HG03280 (cell line): ENCODE results near the gene EYS.
A peak's percentile ranks its signal among the peaks of the same experiment; 100 is the strongest.
"Not testable (repeated sequence)": the region's sequence is repeated elsewhere in the genome, so short reads cannot be mapped to it uniquely, and the experiment has no call there.

Experiments
- ATAC-seq: cut with Tn5 transposase; IDR thresholded peaks from one replicate; pipeline ENCODE4 v1.9.1; 2021; ENCODE audit warnings: mild to moderate bottlenecking, moderate library complexity; ENCODE audit not compliant: unreplicated experiment

Gene EYS

GRCh38 chr6:63883597-63883996 is 1823.4 kb downstream of the EYS start:
- ATAC-seq, result peak; percentile 56

- no peak for ATAC-seq
Measured at GRCh38 chr6:63882208-63882607, 1824.8 kb downstream of the EYS start.

DNA sequence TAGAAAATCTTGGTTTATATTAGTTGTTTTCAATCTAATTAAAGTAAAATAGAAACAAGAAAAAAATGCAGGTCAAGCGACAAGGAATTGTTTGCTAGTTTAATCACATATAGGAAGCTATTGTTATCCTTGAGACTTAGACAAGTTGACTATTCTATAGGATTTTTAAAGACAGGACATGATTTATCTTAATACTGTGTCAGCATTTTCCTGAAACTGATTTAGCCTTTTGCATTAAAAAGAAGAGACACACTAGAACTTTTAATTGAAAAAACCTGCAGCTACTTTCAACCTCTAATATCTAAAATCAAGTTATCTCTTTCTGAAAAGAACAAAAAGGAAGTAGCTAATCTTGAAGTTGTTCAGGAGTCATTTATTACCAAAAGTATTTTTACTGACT is 1825.2 kb downstream of the EYS start:
- no peak for ATAC-seq

DNA sequence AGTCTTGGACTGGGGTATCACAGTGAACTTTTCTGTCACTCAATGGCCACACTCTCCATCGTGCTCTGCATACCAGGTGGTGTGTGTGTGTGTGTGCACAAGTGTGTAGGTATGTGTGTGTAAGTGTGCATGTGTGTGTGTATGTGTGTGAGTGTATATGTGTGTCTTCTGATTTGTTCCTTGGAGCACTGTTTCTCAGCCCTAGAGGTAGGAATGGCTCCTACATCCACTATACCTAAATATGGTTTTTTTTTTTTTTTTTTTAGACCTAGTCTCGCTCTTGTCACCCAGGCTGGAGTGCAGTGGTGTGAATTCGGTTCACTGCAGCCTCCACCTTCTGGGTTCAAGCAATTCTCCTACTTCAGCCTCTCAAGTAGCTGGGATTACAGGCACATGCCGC is 1834.8 kb downstream of the EYS start:
- no peak for ATAC-seq

GRCh38 chr6:63868351-63868750 is 1838.7 kb downstream of the EYS start:
- no peak for ATAC-seq

- ATAC-seq, result no peak
Measured at GRCh38 chr6:63864671-63865318, 1842.2 kb downstream of the EYS start.

DNA sequence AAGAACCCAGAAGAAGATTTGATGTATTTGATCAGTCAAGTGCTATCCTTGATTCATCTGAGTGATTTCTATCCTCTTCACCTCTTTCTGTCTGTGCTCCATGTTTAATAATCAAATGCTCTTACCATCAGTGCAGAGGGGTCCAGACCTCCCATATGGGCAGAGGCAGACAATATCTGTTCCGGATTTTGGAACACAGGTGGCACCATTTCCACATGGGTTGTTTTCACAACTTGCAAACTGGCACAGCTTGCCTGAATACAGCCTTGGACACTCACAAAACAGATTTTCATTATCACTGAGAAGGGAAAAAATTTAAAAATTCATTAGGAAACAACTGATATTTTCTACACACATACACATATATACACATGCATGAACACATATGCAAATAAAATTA is 1843.0 kb downstream of the EYS start:
- no peak for ATAC-seq

DNA sequence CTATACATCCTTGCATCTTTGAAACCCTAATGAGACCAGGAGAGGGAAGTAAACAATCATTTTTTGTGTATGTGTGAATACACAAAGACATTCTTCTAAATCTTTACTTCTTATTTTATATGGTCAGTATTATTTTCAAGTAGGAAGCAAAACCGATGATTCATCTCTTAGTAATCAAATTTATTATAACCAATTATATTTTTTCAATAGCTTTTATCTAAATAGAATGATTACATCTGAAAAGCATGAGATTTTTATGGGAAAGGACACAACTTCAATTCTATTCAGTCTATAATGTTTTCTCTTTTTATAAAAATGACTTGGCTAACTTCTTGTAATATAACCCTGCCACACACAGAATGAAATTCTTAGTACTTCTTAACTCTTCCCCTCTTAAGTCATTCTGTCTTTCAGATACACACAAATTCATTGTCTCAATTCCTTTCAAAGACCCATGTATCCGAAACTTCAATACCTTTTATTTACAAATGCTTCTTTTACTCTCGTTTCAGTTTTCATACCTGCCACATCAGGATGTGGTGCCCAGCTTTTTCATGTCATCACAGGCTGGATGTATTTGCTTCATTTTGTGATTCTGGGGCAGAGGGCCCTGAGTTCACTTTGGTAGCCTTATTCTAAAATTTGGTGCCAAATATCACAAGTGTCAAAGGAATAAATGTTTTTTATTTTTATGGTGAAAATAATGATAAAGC is 1844.4 kb downstream of the EYS start:
- ATAC-seq, result no peak

DNA sequence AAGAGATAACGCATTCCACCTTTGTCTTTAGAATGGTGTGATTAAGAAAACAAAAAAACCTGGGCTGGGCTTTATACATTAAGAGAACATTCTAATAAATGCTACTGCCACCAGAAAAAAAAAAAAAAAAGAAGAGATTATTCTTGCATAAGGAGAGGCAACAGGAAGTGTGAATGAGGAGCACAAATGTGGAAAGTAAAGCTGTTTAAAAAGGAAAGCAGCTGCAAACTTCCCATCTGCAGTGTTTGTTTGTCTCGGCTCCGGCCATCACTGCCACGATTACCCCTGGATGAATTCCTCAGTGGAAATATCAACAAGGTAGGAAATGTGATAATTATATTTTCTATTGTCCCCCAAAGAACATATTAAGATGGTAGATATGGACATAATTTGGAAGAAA is 1847.5 kb downstream of the EYS start:
- no peak for ATAC-seq

DNA sequence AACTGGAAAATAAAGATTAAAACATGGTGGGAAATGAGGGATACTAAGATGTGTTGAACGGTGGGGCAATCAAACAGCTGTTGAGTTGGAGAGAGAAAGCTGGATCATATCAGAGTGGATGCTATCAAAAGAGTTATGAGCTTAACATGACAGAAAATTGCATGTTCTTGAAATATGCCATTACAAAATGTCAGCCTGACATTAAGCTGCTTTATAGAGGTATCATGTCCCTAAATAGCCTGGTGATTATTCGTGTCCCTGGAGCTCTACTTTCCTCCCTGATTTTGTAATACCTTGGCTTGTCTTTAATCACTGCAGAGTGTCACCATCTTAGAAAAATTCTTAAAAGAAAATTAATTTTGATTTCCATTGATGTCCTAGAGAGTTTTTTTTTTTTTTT is 1848.3 kb downstream of the EYS start:
- ATAC-seq, result no peak

DNA sequence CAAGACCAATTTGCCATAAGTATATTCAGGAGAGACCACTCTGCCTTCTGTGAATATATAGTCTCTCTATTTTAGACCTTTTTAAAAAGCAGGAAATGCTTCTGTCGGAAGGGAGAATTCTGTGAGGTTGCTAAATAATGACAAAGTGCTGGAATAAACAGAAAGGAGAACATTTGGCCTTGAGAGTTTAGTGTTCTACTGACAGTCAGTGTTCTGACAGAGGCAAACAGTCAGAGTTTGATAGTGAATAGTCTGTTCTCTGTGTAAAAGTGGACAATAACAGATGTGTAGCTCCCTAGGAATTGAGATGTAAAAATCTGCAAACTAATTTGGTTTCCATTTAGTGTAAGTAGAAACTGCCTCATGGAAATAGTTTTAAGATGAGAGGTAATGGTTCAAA is 1850.8 kb downstream of the EYS start:
- no peak for ATAC-seq

- ATAC-seq, result no peak
Measured at GRCh38 chr6:63844287-63844686, 1862.7 kb downstream of the EYS start.

DNA sequence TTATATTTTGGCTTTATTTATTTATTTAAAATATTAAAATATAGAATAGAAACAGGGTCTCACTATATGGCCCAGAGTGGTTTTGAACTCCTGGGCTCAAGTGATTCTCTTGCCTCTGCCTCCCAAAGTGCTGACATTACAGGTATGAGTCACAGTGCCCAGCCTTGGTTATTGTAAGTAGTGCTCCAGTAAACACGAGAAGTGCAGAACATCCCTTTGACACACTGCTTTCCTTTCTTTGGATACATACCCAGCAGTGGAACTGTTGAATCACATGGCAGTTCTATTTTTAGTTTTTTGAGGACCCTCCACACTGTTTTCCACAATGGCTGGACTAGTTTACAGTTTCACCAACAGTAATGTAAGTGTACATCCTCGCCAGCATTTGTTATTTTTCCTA is 1867.5 kb downstream of the EYS start:
- no peak for ATAC-seq

DNA sequence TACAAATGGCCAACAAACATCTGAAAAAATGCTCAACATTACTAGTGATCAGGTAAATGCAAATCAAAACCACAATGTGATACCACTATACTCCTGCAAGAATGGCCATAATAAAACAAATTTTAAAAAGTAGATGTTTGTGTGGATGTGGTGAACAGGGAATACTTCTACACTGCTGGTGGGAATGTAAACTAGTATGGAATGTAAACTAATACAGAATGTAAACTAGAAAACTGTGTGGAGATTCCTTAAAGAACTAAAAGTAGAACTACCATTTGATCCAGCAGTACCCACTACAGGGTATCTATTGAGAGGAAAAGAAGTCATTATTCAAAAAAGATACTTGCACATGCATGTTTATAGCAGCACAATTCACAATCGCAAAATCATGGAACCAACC is 1878.3 kb downstream of the EYS start:
- ATAC-seq, result not testable (repeated sequence)

DNA sequence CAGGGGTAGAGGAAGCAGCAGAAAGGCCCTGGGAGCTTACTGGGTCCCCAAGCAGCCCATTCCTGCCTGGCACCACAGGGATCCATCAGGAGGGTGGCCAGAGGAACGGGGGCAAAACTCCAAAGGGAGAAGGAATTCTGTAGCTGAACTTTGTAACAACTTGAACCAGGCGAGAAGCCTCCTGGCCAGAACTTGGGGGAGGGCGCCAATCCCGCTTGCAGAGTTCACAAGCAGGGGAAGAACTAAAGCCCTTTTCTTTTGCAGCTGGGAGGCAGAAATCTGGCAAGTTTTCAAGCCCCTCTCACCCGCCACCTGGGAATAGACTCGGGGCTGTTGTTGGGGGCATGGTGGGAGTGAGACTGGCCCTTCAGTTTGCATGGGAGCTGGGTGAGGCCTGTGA is 1882.3 kb downstream of the EYS start:
- ATAC-seq, result no peak

DNA sequence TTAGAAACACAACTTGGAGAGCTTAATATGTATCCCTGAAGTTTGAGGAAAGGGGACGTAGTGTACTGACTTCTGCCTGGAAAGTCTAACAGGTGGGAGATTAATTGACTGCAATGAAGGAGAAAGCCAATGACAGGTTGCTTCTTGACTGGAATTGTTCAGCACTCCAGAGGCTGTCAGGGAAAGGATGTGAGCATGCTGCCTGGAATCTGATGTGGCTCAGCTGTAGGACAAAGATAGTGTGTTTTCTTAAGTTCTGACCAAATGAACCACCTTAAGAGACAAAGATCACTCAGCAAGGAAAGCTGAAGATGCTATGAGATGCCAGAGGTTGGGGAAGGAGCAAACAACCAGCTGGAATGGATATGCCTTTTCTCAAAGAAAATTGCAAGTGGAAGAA is 1885.6 kb downstream of the EYS start:
- ATAC-seq, result no peak

GRCh38 chr6:63819831-63820230 is 1887.2 kb downstream of the EYS start:
- ATAC-seq, result no peak

DNA sequence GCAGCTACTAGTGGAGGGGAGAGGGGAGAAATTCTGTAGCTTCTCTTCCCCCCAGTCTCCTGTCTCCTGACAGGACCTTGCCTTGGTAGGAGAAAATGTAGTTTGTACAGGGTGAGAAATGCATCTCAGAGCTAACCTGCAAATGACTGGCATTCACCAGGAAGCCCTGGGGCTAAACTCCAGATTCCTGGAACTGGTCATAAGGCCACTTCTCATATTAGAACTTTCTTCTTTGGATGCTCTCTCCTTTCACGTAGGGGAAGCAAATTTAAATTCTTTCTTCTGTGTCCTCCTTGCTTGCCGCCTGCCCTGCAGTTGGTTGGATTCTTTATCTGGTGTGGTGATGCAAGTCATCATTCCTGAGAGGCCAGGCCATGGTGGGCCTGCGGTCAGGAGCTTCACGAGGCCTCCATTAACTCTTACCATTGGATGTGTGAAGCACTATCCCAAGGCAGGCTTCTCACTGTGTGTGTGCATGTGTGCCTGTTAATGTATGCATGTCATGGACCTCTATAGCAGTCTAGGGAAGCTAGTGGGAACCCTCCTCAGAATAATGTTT is 1889.5 kb downstream of the EYS start:
- ATAC-seq, result no peak

GRCh38 chr6:63816982-63817436 is 1890.0 kb downstream of the EYS start:
- ATAC-seq, result no peak

- ATAC-seq, result no peak
Measured at GRCh38 chr6:63816401-63816981, 1890.5 kb downstream of the EYS start.

DNA sequence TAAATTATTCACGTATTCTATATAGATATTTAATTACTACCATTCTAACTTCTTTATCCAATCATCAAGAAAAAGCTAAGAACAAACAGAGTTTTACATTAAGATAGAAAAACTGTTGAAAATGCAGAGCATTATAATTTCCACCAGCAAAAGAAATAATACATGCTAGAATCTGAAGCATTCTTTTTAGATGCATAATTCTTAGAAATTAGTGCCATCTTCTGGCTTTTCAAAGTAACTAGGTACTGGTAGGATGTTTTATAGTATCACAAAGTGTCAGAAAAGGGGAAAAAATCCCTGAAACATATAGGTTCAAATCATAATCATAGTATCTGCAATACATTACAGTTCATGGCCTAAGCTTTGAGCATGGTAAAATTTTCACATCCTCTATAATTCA is 1892.6 kb downstream of the EYS start:
- ATAC-seq, result no peak

DNA sequence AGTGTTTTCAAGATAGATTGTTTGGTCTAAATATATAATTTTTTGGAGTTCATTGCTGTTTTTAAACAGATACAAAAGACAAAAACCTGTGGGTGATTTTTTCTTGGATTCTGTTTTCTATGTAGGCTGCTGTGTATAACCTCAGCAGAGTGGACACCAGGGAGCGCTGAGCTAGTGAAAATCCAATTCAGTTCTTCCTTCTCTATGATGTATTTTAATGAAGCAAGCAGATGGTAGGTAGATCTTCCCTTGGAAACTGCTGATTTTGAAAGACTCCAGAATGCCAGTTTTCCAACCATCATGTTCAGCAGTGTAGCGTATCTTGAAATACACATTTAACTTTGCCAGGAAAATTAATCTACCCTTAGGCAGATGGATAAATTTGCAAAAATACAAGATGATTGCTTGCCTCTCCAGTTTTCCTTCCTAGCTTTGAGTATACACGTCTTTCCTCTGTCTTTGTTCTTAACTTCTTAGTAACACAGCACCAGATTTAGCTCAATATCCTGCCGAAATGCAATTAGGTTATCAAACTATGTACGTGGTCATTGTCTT is 1893.4 kb downstream of the EYS start:
- ATAC-seq, result no peak
